Tibial nerve (tissue), 4 donors: ENCODE results near the gene PCID2. TPM values are rescaled to one million over a fixed set of nuclear protein-coding genes. Genes with fewer than 3 reads are reported as not detected.

Experiments
- DNase-seq, 2 donors: peaks; one replicate each; pipeline ENCODE4 v3.0.0-alpha.2; 2019; ENCODE audit warnings: low spot score in 2 of 2
- H3K27ac ChIP-seq, 4 donors: fragments of 200-600 bp; sonication (generic) in 3 of 4; one replicate each; pipeline ENCODE4 v1.5.1; 2017 to 2019; ENCODE audit warnings: mild to moderate bottlenecking in 1 of 4
- H3K27me3 ChIP-seq, 2 donors: fragments of 200-600 bp; sonication (generic) in 1 of 2; one replicate each; pipeline versions ENCODE4 v1.5.1 to v1.6.0; 2017 to 2019
- H3K36me3 ChIP-seq, 3 donors: fragments of 200-600 bp; sonication (generic); one replicate each; pipeline ENCODE4 v1.5.1; 2018 to 2019
- H3K4me1 ChIP-seq, 4 donors: fragments of 200-600 bp; sonication (generic) in 3 of 4; one replicate each; pipeline ENCODE4 v1.5.1; 2017 to 2019
- H3K4me3 ChIP-seq, 4 donors: fragments of 200-600 bp; sonication (generic) in 3 of 4; one replicate each; pipeline ENCODE4 v1.5.1; 2017 to 2019; ENCODE audit warnings: mild to moderate bottlenecking in 1 of 4, moderate library complexity in 1 of 4
- H3K9me3 ChIP-seq, 4 donors: fragments of 200-600 bp; sonication (generic) in 3 of 4; one replicate each; pipeline ENCODE4 v1.5.1; 2017 to 2019
- CTCF ChIP-seq, 5 experiments: fragments of 200-600 bp in 3 of 5; fragments of 450-650 bp in 2 of 5; sonication (generic) in 3 of 5; IDR thresholded peaks; one replicate each; pipeline ENCODE4 v1.5.1; 2016 to 2019; ENCODE audit warnings: antibody characterized with exemption in 5 of 5, mild to moderate bottlenecking in 3 of 5, moderate library complexity in 2 of 5
- EP300 ChIP-seq, 2 donors: sonication (generic); formaldehyde crosslinking; IDR thresholded peaks; one replicate each; pipeline ENCODE4 v1.6.1; 2017; ENCODE audit warnings: antibody characterized with exemption in 2 of 2, mild to moderate bottlenecking in 1 of 2
- POLR2A ChIP-seq, 2 donors: fragments of 450-650 bp; IDR thresholded peaks; one replicate each; pipeline ENCODE4 v1.6.1; 2017; ENCODE audit warnings: antibody characterized with exemption in 2 of 2, mild to moderate bottlenecking in 2 of 2, moderate library complexity in 2 of 2
- WGBS, 2 donors: methylation state at CpG; one replicate each; pipeline ENCODE4 v1.1.5; 2018; 5-methylcytosine and 5-hydroxymethylcytosine counted together
- total RNA-seq, 4 donors: library from RNA; depleted of rRNA; stranded (reverse); fragments of >200 nt; gene quantifications; one replicate each; pipeline ENCODE4 v1.1.0, GENCODE V29; 2016

The PCID2 gene
- total RNA-seq, 4 donors from 2014 or later: 38.6 to 61.5 (median 49.5) TPM

GRCh38 chr13:113152691-113152983 lies 55.8 kb downstream of the PCID2 start:
- Histone ChIP-seq H3K36me3 (no peaks in the 10 kb centered on the region), H3K9me3 (no peaks in the 10 kb centered on the region), H3K27ac (peak overlapping the region in 1 of 4 donors; percentile 83), H3K4me1 (peaks cover 0 to 21% (median 7%) of the 10 kb centered on the region in 4 donors), H3K27me3 (peaks cover 0 to 5% of the 10 kb centered on the region in 2 donors), H3K4me3 (peak overlapping the region; percentile 34 to 53 (median 48))
- DNase-seq: no peak
- TF ChIP-seq CTCF (IDR thresholded peaks at IDR 0.05): no peak
- no peak for TF ChIP-seq POLR2A (IDR thresholded peaks at IDR 0.05)
- WGBS, 2 donors: 33 to 40% methylated on average over 2 of the region's 2 CpGs

GRCh38 chr13:113151745-113152690 lies 56.5 kb downstream of the PCID2 start:
- DNase-seq: no peak
- 65 to 69% methylated on average over 26 to 27 of the region's 28 CpGs for WGBS, 2 donors
- Histone ChIP-seq H3K4me1 (peaks cover 0 to 21% (median 7%) of the 10 kb centered on the region in 4 donors), H3K4me3 (peak overlapping the region in 1 of 4 donors; percentile 53), H3K27ac (no peak overlapping the region), H3K36me3 (no peaks in the 10 kb centered on the region), H3K9me3 (no peaks in the 10 kb centered on the region), H3K27me3 (peaks cover 0 to 5% of the 10 kb centered on the region in 2 donors)
- TF ChIP-seq POLR2A (IDR thresholded peaks at IDR 0.05): no peak
- no peak for TF ChIP-seq EP300 (IDR thresholded peaks at IDR 0.05)
- no peak for TF ChIP-seq CTCF (IDR thresholded peaks at IDR 0.05)

- peaks cover 0 to 5% of the 10 kb centered on the region in 2 donors for H3K27me3 ChIP-seq
- no peak overlapping the region for H3K27ac ChIP-seq
- no peaks in the 10 kb centered on the region for H3K9me3 ChIP-seq
- TF ChIP-seq POLR2A (IDR thresholded peaks at IDR 0.05): no peak
- no peak for TF ChIP-seq CTCF (IDR thresholded peaks at IDR 0.05)
- TF ChIP-seq EP300 (IDR thresholded peaks at IDR 0.05): no peak
- H3K4me3 ChIP-seq: no peak overlapping the region
- DNase-seq: no peak
- 80 to 85% methylated on average over 31 of the region's 31 CpGs for WGBS, 2 donors
- H3K36me3 ChIP-seq: no peaks in the 10 kb centered on the region
- peaks cover 0 to 21% (median 7%) of the 10 kb centered on the region in 4 donors for H3K4me1 ChIP-seq
Measured at GRCh38 chr13:113150550-113151365, 57.7 kb downstream of the PCID2 start.

- WGBS, 2 donors: 86 to 87% methylated on average over 21 to 26 of the region's 26 CpGs
- no peak for DNase-seq
Measured at GRCh38 chr13:113149711-113150549, 58.5 kb downstream of the PCID2 start.

More at GRCh38 chr13:113149711-113150549, 58.5 kb downstream of the PCID2 start:
- Histone ChIP-seq H3K4me3 (no peak overlapping the region), H3K27me3 (peaks cover 0 to 5% of the 10 kb centered on the region in 2 donors), H3K27ac (no peak overlapping the region), H3K9me3 (no peaks in the 10 kb centered on the region), H3K4me1 (peaks cover 0 to 21% (median 7%) of the 10 kb centered on the region in 4 donors), H3K36me3 (no peaks in the 10 kb centered on the region)
- no peak for TF ChIP-seq EP300 (IDR thresholded peaks at IDR 0.05)
- no peak for TF ChIP-seq POLR2A (IDR thresholded peaks at IDR 0.05)
- no peak for TF ChIP-seq CTCF (IDR thresholded peaks at IDR 0.05)
